ENCODE results near the gene NTM.
"Not testable (repeated sequence)": the region's sequence is repeated elsewhere in the genome, so short reads cannot be mapped to it uniquely, and the experiment has no call there.

NTM gene

DNA sequence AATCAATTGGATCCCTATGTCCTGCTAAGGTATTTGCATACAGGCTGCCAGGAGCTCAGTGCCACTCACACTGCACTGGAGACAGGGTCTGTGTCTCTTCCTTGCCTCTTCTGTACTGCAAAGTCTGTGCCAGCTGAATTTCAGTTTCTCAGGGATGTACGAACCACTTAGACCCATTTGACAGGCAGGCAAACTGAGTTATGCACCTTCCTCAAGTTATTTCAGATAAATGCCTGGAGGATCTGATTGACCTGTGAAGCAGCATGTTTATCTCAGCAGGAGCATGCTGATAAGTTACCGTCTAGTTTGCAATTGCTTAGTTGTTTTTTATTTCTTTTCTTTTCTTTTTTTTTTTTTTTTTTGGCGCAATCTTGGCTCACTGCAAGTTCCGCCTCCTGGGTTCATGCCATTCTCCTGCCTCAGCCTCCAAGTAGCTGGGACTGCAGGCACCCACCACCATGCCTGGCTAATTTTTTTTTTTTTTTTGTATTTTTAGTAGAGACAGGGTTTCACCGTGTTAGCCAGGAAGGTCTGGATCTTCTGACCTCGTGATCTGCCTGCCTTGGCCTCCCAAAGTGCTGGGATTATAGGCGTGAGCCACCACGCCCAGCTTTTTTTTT is 54.0 kb downstream of the NTM start:
- DNase-seq: not testable (repeated sequence)

DNA sequence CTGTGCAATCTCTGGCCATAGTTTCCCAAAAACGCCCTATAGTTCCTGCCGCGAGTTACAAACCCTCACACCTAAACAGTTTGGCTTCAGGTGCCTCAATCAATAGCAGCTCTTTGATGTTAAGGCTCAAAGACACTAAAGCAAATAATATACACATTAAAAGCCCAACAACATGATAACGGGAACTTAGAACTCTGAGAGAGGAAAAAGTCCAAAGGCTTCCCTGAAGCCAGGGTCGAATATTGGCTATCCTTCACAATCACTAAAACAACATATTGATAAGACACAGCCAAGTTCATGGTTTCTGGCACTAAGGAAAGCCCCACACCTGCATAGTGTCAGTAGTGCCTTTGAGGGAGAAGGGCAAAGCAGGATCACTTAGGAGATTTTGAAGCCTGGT is 54.9 kb downstream of the NTM start:
- DNase-seq: no peak

DNA sequence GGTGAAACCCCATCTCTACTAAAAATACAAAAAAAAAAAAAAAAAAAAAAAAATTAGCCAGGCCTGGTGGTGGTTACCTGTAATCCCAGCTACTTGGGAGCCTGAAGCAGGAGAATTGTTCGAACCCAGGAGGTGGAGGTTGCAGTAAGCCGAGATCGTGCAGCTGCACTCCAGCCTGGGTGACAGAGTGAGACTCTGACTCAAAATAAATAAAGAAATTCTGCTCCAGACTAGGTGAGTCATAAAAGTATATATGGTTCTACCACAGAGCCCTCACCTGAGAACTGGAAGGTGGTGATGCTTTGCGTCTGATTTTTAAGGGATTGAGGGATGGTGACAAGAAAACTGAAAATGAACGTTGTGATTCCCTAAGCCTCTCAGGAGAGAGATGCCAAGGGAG is 58.4 kb downstream of the NTM start:
- DNase-seq: no peak

- DNase-seq: no peak
Observed at GRCh38 chr11:131430473-131431208, 60.2 kb downstream of the NTM start.

- DNase-seq: no peak
Observed at GRCh38 chr11:131441051-131441810, 70.8 kb downstream of the NTM start.

DNA sequence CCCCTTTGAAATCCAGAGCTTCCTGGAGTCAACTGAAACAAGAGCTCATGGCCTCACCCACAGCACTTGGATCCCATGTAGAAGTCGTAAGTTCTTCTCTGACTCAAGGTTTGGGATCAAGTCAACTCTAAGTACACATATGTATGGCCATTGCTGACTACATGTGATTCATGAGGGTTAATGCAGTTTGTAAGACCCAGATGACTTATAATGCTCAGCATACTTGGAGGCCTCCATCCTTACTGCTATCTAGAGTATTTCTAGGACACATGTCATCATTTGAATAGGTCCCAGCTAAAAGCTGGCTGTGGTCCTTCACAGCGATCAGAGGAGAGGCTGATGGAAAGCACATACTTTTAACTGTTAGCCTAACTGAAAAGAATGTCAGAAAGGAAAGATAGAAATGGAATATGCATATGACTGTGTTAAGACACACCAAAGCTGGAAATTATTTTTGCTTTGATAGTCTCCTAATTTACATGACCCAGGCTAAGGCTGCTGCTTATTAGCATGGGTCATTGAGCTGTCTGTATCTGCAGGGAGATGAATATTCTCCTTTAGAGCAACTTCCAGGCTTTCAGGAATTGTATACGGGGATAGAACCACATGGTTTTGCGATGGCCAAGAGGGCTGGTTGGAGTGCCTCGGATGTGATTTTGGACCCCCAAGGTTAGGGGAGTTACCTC is 76.3 kb downstream of the NTM start:
- no peak for DNase-seq

- no peak for DNase-seq
Observed at GRCh38 chr11:131447277-131447815, 76.9 kb downstream of the NTM start.

DNA sequence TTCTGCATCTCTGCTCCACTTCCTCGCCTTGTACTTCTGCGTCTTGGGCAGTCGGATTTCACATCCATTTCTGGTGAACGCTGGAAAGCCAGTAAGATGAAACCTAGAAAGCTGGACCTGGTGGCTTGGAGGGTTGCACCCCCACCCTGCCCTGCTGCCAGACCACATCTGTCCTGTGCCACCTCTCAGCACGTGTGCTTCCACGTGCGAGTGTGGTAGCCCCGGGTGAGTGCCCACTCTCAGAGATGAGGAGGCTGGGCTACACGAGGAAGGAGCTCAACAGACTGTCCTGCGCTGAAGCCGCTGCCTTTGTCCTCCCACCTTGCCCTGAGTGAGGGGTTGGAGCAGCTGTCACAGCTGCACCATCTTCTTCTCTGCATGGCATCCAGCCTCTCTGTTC is 77.5 kb downstream of the NTM start:
- no peak for DNase-seq

GRCh38 chr11:131449036-131450019 is 78.9 kb downstream of the NTM start:
- no peak for DNase-seq

DNA sequence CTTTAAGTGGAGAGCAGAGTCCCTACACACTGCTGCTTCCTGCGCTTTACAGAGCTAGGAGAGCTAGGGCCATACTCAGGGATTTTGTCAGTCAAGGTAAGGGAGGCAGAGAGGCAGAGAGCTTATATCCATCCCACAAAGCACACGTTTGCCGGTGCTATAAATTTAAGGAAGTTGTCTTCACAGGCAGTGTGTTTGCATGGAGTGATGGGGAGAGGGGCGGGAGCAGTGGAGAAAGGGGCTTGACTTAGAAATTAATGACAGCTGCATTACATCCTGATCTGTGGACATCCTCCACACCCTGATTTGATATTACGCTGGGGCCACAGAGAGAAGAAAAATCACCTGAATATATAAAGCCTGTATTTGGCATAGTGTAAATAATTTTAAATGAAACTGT is 84.1 kb downstream of the NTM start:
- DNase-seq: no peak

- no peak for DNase-seq
Observed at GRCh38 chr11:131454989-131455388, 84.6 kb downstream of the NTM start.

DNA sequence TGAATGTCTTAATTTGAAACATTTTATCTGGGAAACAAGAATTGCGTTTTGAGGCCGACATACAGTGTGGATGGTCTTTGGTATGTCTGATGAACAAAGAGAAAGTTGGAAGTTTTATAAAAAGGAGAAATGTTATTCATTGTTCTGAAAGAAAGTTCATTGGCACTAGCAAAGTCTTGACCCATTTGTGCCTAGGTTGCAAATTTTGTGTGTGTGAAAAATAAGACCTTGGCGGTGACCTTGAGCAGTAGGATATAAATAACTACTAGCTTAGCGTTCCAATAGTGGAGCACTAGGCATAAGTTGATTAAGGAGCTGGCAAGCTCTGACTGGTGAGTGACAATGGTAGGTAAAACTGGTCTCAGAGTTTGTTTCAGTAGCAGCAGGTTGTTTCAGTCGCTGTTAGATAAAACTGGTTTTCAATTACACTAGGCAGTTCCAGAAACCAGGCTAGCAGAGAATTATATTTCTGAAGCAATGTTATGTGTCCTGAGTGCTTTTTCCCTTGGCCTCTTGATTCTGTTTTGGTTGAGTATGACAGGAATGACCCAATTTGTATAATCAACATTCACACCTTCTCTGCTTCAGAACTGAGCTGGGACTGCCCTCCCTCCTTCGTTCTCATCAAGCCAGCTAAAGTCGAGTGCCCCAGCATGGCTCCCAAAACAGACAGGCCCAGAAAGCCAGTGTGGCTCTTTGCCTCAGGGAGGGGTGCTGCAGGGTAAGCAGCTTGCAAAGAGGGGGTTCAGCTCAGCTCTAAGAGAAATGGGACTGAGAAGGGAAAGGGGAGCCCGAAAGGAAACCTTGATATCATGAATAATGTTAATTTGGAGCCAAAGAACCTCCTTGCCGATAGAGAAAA is 85.7 kb downstream of the NTM start:
- no peak for DNase-seq

DNA sequence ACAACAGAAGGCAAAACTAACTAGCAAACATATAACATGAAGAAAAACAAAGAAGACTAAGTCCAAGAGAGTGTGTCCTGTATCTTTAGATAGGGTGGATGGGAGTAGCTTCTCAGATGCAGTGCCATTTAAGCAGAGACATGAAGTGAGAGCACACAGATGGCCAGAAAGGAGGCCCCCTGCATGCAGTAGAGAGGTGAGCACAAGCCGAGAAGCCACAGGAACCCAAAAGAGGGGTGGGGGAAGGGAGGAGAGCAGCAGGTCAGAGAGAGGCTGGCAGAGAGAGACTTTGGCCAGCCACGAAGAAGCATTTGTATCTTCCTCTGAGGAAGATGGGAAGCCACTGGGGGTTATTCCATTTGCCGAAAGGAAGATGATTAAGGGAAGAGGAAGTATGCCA is 86.7 kb downstream of the NTM start:
- DNase-seq: no peak

DNA sequence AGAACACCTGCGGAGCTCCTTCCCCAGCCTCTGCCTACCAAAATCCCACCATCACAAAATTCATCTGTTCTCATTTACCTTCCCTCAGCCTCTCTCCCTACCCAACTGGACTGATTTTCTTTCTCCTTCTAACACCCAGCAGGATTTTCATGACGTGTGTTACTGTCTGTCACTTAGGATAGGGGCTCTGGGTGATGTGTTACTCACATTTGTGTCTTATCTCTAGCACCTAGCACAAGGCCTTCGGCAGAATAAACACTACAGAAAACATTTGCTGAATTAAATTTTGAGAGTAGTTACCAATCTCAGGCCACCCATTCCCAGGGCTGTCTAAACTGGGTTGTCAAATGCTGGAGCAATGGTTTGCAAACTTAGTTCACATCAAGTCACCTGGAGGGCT is 88.0 kb downstream of the NTM start:
- no peak for DNase-seq

- DNase-seq: no peak
Observed at GRCh38 chr11:131460931-131461330, 90.5 kb downstream of the NTM start.

GRCh38 chr11:131462622-131463021 is 92.2 kb downstream of the NTM start:
- DNase-seq: no peak

- no peak for DNase-seq
Observed at GRCh38 chr11:131463162-131463561, 92.7 kb downstream of the NTM start.

DNA sequence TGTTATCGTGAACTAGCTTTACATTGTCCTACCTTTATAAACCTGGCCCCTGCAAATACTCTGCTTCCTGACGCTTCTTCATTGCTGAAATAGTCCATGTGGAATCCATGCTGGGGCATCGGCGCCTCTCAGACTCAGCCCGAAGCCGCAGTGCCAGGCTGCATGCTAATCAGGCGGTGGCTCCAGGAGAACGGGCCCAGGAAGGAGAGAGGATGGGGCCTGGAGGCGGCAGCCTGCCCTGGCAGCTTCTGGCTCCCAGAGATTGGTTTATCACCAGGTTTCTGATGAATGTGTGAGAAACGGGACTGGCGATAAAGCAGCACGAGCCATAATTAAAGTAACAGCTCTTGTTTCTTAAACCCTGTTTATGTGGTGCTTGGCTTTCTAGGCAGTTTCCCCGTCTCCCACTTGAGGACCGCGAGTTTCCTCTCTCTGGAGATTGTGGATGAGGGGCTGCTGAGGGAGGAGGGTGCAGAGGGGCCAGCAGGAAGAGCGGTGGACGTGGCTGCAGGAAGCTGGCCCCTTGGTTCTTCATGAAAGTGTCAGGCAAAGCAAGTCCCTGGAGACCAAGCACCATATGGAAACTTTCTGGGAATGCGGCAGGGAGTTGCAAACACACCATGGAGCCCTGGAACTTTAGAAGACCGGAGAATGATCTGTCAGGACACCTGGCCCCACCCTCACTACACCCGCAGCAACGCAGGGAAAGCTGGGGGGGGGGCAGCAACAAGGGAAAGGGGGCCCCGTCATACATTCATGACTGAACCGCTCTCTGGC is 93.4 kb downstream of the NTM start:
- no peak for DNase-seq

DNA sequence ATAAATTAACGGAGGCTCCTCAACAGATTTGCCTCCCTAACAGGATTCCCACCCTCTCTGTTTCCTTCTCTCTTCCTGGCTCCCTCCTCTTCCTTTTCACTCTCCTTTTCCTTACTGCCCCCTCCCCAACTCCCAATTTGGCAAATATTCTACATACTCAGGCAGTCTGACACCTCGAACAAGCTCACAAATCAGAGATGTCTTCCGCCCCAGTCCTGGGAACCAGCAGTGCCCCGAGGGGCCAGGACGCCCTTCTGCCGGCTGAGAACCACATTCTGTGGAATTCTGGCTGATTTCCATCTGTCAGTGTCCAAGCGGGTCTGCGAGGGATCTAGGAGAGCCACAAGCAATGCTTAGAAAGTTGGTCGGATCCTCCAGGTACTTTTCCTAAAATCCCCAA is 94.0 kb downstream of the NTM start:
- no peak for DNase-seq

DNA sequence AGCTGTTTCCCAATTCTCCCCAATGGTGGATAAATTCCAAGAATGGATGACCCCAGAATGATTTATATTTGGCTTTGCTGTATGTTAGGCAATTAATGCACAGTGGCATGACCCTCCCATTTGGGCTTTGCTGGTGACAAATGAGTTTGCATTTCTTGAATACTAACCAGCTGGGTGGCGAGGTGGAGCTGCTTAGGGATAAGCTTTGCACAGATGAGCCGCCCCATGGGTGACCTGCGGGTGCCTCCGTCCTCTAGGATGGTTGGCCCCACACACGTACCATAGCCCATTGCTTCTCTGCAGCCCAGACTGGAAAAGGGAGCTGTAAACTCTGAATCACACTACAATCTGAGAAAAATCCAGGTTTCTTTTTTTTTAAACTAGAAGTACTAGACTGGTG is 94.6 kb downstream of the NTM start:
- DNase-seq: no peak

All from NCI-H1092 (cell line).